Mesenchymal stem cell (in vitro differentiated cells and primary cell): ENCODE measurements around the gene OST4.
A peak's percentile ranks its signal among the peaks of the same experiment; 100 is the strongest.

Source experiments
- DNase-seq: peaks from one replicate; pipeline ENCODE4 v3.0.0-alpha.2; 2013
- H2AFZ ChIP-seq: one replicate; pipeline ENCODE4 v1.6.1; 2013; ENCODE audit warnings: low read depth, mild to moderate bottlenecking, control low read depth, inconsistent platforms, low read length, moderate library complexity
- H2AK5ac ChIP-seq: 2 replicates; pipeline ENCODE4 v1.6.1; 2013; ENCODE audit warnings: low read length, moderate library complexity, mild to moderate bottlenecking, inconsistent platforms; ENCODE audit not compliant: severe bottlenecking
- H2BK120ac ChIP-seq: one replicate; pipeline ENCODE4 v1.6.1; 2013; ENCODE audit warnings: low read depth, mild to moderate bottlenecking, inconsistent platforms, low read length, moderate library complexity
- H2BK12ac ChIP-seq, 2 experiments: one replicate each; pipeline ENCODE4 v1.6.1; 2013; ENCODE audit warnings: inconsistent platforms in 2 of 2, low read length in 2 of 2, mild to moderate bottlenecking in 2 of 2, moderate library complexity in 2 of 2, control low read depth in 1 of 2
- H2BK15ac ChIP-seq: one replicate; pipeline ENCODE4 v1.6.1; 2013; ENCODE audit warnings: mild to moderate bottlenecking, low read depth, inconsistent platforms; ENCODE audit not compliant: poor library complexity, severe bottlenecking
- H2BK5ac ChIP-seq: 2 replicates; pipeline ENCODE4 v1.6.1; 2013; ENCODE audit warnings: low read depth, mild to moderate bottlenecking, low read length, control low read depth, inconsistent platforms; ENCODE audit not compliant: poor library complexity, severe bottlenecking
- H3K14ac ChIP-seq, 2 experiments: one replicate each; pipeline ENCODE4 v1.6.1; 2013; ENCODE audit warnings: inconsistent platforms in 2 of 2, low read length in 2 of 2, control low read depth in 1 of 2, mild to moderate bottlenecking in 1 of 2, moderate library complexity in 1 of 2
- H3K18ac ChIP-seq, 2 experiments: one replicate each; pipeline ENCODE4 v1.6.1; 2013; ENCODE audit warnings: inconsistent platforms in 2 of 2, low read length in 2 of 2, control low read depth in 1 of 2, low read depth in 1 of 2, mild to moderate bottlenecking in 1 of 2
- H3K23ac ChIP-seq, 2 experiments: one replicate each; pipeline ENCODE4 v1.6.1; 2013; ENCODE audit warnings: inconsistent platforms in 2 of 2, low read length in 2 of 2, mild to moderate bottlenecking in 2 of 2, moderate library complexity in 2 of 2, control low read depth in 1 of 2
- H3K27ac ChIP-seq: 2 replicates; pipeline ENCODE4 v1.5.1; 2013; ENCODE audit warnings: mild to moderate bottlenecking, moderate library complexity, low read length, control low read depth, inconsistent platforms; ENCODE audit not compliant: poor library complexity, severe bottlenecking
- H3K27me3 ChIP-seq, 2 experiments: 2 replicates each; pipeline versions ENCODE4 v1.6.1 to v1.7.0; 2013; ENCODE audit warnings: low read length in 2 of 2, mild to moderate bottlenecking in 2 of 2, moderate library complexity in 2 of 2, control low read depth in 1 of 2, inconsistent platforms in 1 of 2; ENCODE audit not compliant: control insufficient read depth in 1 of 2, insufficient read depth in 1 of 2
- H3K36me3 ChIP-seq, 2 experiments: 2 replicates each; pipeline versions ENCODE4 v1.6.1 to v1.7.0; 2013; ENCODE audit warnings: low read length in 2 of 2, control low read depth in 1 of 2, inconsistent platforms in 1 of 2, low read depth in 1 of 2, mild to moderate bottlenecking in 1 of 2; ENCODE audit not compliant: insufficient read depth in 2 of 2, control insufficient read depth in 1 of 2
- H3K4ac ChIP-seq, 2 experiments: one replicate each; pipeline ENCODE4 v1.6.1; 2013; ENCODE audit warnings: inconsistent platforms in 2 of 2, low read length in 2 of 2, mild to moderate bottlenecking in 2 of 2, moderate library complexity in 2 of 2, control low read depth in 1 of 2, low read depth in 1 of 2
- H3K4me1 ChIP-seq: 2 replicates; pipeline ENCODE4 v1.6.1; 2013; ENCODE audit warnings: low read depth, low read length, control low read depth; ENCODE audit not compliant: control insufficient read depth, insufficient read depth
- H3K4me2 ChIP-seq: 2 replicates; pipeline ENCODE4 v1.6.1; 2013; ENCODE audit warnings: low read length, mild to moderate bottlenecking, inconsistent platforms; ENCODE audit not compliant: poor library complexity, severe bottlenecking
- H3K4me3 ChIP-seq, 2 experiments: 2 replicates each; pipeline versions ENCODE4 v1.5.1 to v1.7.0; 2013; ENCODE audit warnings: low read length in 2 of 2, mild to moderate bottlenecking in 2 of 2, control low read depth in 1 of 2, low read depth in 1 of 2; ENCODE audit not compliant: insufficient read depth in 1 of 2
- H3K79me1 ChIP-seq: replicated peaks from 2 replicates; pipeline ENCODE4 v1.6.1; 2013; ENCODE audit warnings: mild to moderate bottlenecking, control low read depth, low read length, inconsistent platforms; ENCODE audit not compliant: poor library complexity, severe bottlenecking
- H3K9ac ChIP-seq: 2 replicates; pipeline ENCODE4 v1.7.0; 2013; ENCODE audit warnings: mild to moderate bottlenecking, low read length, moderate library complexity
- H3K9me3 ChIP-seq: 2 replicates; pipeline ENCODE4 v1.7.0; 2013; ENCODE audit warnings: mild to moderate bottlenecking, low read length; ENCODE audit not compliant: control insufficient read depth
- H4K8ac ChIP-seq: one replicate; pipeline ENCODE4 v1.6.1; 2013; ENCODE audit warnings: inconsistent platforms, mild to moderate bottlenecking, low read length, moderate library complexity
- H4K91ac ChIP-seq: one replicate; pipeline ENCODE4 v1.6.1; 2013; ENCODE audit warnings: mild to moderate bottlenecking, low read length, inconsistent platforms
- WGBS: methylation state at CpG from one replicate; pipeline ENCODE4 v1.1.7; 2013; ENCODE audit warnings: mixed read lengths; 5-methylcytosine and 5-hydroxymethylcytosine counted together

The OST4 gene

GRCh38 chr2:27025861-27026851 is 45.3 kb downstream of the OST4 start:
- H3K23ac ChIP-seq, result no peak overlapping the region
- no peak overlapping the region for H2BK5ac ChIP-seq
- no peak overlapping the region for H2BK12ac ChIP-seq
- no peak overlapping the region for H3K27ac ChIP-seq
- peaks cover 12% of the 10 kb centered on the region for H3K4me1 ChIP-seq
- H3K9me3 ChIP-seq, result no peaks in the 10 kb centered on the region
- 96% methylated on average over 23 of the region's 24 CpGs for WGBS
- H2BK120ac ChIP-seq, result no peak overlapping the region
- H3K18ac ChIP-seq, result no peak overlapping the region
- no peak overlapping the region for H3K9ac ChIP-seq
- peaks cover 50 to 83% of the 10 kb centered on the region in 2 experiments for H3K36me3 ChIP-seq
- H2AK5ac ChIP-seq, result no peak overlapping the region
- H3K27me3 ChIP-seq, result no peaks in the 10 kb centered on the region
- DNase-seq, result no peak
- H4K8ac ChIP-seq, result no peak overlapping the region
- peaks cover 35% of the 10 kb centered on the region for H3K79me1 ChIP-seq
- no peak overlapping the region for H3K4me3 ChIP-seq
- H4K91ac ChIP-seq, result no peak overlapping the region
- no peak overlapping the region for H2BK15ac ChIP-seq
- no peak overlapping the region for H3K4ac ChIP-seq
- H3K4me2 ChIP-seq, result no peak overlapping the region
- H2AFZ ChIP-seq, result no peak overlapping the region
- H3K14ac ChIP-seq, result no peak overlapping the region

GRCh38 chr2:27025281-27025800 is 46.1 kb downstream of the OST4 start:
- H3K79me1 ChIP-seq, result peaks cover 34% of the 10 kb centered on the region
- DNase-seq, result no peak
- no peak overlapping the region for H3K18ac ChIP-seq
- H3K27me3 ChIP-seq, result no peaks in the 10 kb centered on the region
- H3K4me1 ChIP-seq, result peaks cover 11% of the 10 kb centered on the region
- H3K4ac ChIP-seq, result no peak overlapping the region
- no peak overlapping the region for H2BK12ac ChIP-seq
- no peak overlapping the region for H3K27ac ChIP-seq
- H4K91ac ChIP-seq, result no peak overlapping the region
- H4K8ac ChIP-seq, result no peak overlapping the region
- H2BK15ac ChIP-seq, result no peak overlapping the region
- peaks cover 50 to 75% of the 10 kb centered on the region in 2 experiments for H3K36me3 ChIP-seq
- H2AK5ac ChIP-seq, result no peak overlapping the region
- H2BK5ac ChIP-seq, result no peak overlapping the region
- no peak overlapping the region for H2AFZ ChIP-seq
- H2BK120ac ChIP-seq, result no peak overlapping the region
- 96% methylated on average over 13 of the region's 13 CpGs for WGBS
- no peaks in the 10 kb centered on the region for H3K9me3 ChIP-seq
- H3K4me3 ChIP-seq, result no peak overlapping the region
- H3K9ac ChIP-seq, result no peak overlapping the region
- no peak overlapping the region for H3K14ac ChIP-seq
- no peak overlapping the region for H3K4me2 ChIP-seq
- no peak overlapping the region for H3K23ac ChIP-seq

- DNase-seq, result no peak
- Histone ChIP-seq H3K9ac (no peak overlapping the region), H2BK5ac (no peak overlapping the region), H2AFZ (no peak overlapping the region), H3K27ac (no peak overlapping the region), H3K4me2 (no peak overlapping the region), H2BK12ac (no peak overlapping the region), H3K23ac (no peak overlapping the region), H2BK15ac (no peak overlapping the region), H2BK120ac (no peak overlapping the region), H4K91ac (no peak overlapping the region), H3K18ac (no peak overlapping the region), H3K79me1 (peaks cover 32% of the 10 kb centered on the region), H2AK5ac (no peak overlapping the region), H3K14ac (no peak overlapping the region), H3K27me3 (no peaks in the 10 kb centered on the region), H3K4me1 (peaks cover 11% of the 10 kb centered on the region), H3K4me3 (no peak overlapping the region), H3K9me3 (no peaks in the 10 kb centered on the region), H3K36me3 (peaks cover 50 to 70% of the 10 kb centered on the region in 2 experiments), H3K4ac (no peak overlapping the region), H4K8ac (peak overlapping the region; percentile 20)
- 97% methylated on average over 12 of the region's 12 CpGs for WGBS
These were observed 46.6 kb downstream of the OST4 start for GRCh38 chr2:27024812-27025211.

DNA sequence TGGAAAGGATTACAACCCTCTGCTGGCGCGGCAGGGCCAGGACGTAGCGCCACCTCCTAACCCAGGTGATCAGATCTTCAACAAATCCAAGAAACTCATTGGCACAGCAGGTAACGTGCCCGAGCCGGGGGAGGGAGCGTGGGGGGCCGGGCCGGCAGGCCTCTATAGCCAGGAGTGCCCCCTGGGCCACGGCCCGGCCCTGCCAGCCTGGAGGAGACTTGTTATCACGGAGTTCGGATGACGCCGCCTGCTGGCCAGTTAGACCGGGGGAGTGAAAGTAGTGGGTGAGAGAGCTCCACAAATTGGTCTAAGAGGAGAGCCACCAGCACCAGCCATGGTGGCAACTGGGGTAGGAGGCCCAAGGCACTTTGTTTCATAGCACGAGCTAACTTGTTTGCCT is 47.3 kb downstream of the OST4 start:
- H3K36me3 ChIP-seq, result peaks cover 50 to 64% of the 10 kb centered on the region in 2 experiments
- H4K91ac ChIP-seq, result no peak overlapping the region
- 72% methylated on average over 18 of the region's 18 CpGs for WGBS
- H3K14ac ChIP-seq, result no peak overlapping the region
- DNase-seq, result peak; percentile 16
- peaks cover 28% of the 10 kb centered on the region for H3K79me1 ChIP-seq
- no peak overlapping the region for H2BK12ac ChIP-seq
- H3K18ac ChIP-seq, result no peak overlapping the region
- H3K4me3 ChIP-seq, result no peak overlapping the region
- no peak overlapping the region for H2BK5ac ChIP-seq
- H2BK120ac ChIP-seq, result no peak overlapping the region
- H2AFZ ChIP-seq, result no peak overlapping the region
- no peak overlapping the region for H2AK5ac ChIP-seq
- no peaks in the 10 kb centered on the region for H3K27me3 ChIP-seq
- H3K9ac ChIP-seq, result no peak overlapping the region
- no peak overlapping the region for H4K8ac ChIP-seq
- peaks cover 9% of the 10 kb centered on the region for H3K4me1 ChIP-seq
- no peaks in the 10 kb centered on the region for H3K9me3 ChIP-seq
- H3K4ac ChIP-seq, result no peak overlapping the region
- no peak overlapping the region for H3K4me2 ChIP-seq
- no peak overlapping the region for H2BK15ac ChIP-seq
- H3K27ac ChIP-seq, result no peak overlapping the region
- H3K23ac ChIP-seq, result no peak overlapping the region
